Skeletal muscle tissue (tissue), 4 donors: Measurements from ENCODE around the gene WASHC2C. TPM values are rescaled to one million over a fixed set of nuclear protein-coding genes. Genes with fewer than 3 reads are reported as not detected.
"Not testable (repeated sequence)": the region's sequence is repeated elsewhere in the genome, so short reads cannot be mapped to it uniquely, and the experiment has no call there.

Experiments used
- H3K27ac ChIP-seq: one replicate; pipeline ENCODE4 v1.7.0; 2013; ENCODE audit warnings: mild to moderate bottlenecking, low read depth, low read length, inconsistent platforms
- H3K27me3 ChIP-seq, 3 donors: one replicate each; pipeline ENCODE4 v1.7.0; 2013; ENCODE audit warnings: low read length in 3 of 3; ENCODE audit not compliant: control insufficient read depth in 3 of 3, insufficient read depth in 3 of 3
- H3K36me3 ChIP-seq, 3 donors: one replicate each; pipeline ENCODE4 v1.7.0; 2013; ENCODE audit warnings: low read length in 3 of 3; ENCODE audit not compliant: control insufficient read depth in 3 of 3, insufficient read depth in 3 of 3
- H3K4me1 ChIP-seq, 3 donors: one replicate each; pipeline ENCODE4 v1.7.0; 2013; ENCODE audit warnings: low read length in 3 of 3, mild to moderate bottlenecking in 3 of 3; ENCODE audit not compliant: control insufficient read depth in 3 of 3, insufficient read depth in 3 of 3
- H3K4me3 ChIP-seq, 3 donors: one replicate each; pipeline ENCODE4 v1.7.0; 2013; ENCODE audit warnings: low read length in 3 of 3
- H3K9ac ChIP-seq, 3 donors: one replicate each; pipeline ENCODE4 v1.7.0; 2013; ENCODE audit warnings: low read length in 3 of 3, mild to moderate bottlenecking in 3 of 3, moderate library complexity in 2 of 3, low read depth in 1 of 3
- H3K9me3 ChIP-seq, 3 donors: one replicate each; pipeline ENCODE4 v1.7.0; 2013; ENCODE audit warnings: low read length in 3 of 3; ENCODE audit not compliant: control insufficient read depth in 3 of 3
- total RNA-seq: library from RNA; depleted of rRNA; stranded (reverse); fragments of >200 nt; gene quantifications from one replicate; pipeline ENCODE4 v1.2.3, GENCODE V29; 2014
- donor health status: Osteomylitis.

WASHC2C gene
- 16.2 TPM for total RNA-seq

DNA sequence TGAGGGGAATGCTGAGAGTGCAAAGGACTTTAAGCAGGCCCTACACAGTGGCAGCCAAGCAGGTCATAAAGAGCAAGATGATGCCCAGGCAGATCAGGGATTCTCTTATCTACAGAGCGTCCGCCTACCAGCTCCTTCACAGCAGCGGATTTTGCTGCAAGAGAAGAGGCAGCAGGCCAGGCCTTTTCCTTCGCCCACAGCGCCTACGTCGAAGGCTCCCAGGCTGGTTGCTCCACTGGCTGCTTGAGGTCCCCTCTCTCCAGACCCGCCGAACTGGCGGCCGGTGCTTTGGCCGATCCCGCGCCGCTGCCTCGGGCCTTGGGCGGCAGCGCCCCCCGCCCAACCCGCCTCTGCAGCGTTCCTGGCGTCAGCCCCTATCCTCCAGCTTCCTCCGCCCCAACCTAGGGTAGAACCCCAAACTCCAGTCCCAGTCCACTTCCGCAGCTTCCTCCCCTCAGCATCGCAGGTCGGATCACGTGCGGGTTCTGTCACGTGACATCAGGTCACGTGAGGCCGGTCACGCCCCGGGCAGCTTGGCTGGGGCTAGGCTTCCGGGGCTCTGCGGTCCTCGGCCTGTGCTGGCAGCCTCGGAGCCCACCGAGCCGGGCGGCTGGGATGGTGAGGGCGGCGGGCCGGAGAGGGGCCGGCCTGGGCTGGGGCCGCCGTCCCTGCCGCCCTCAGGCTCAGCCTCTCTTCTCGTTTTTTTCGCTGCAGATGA is at the start of gene WASHC2C:
WASHC2C (plus strand) TSS at position 564 of the 718 bp plus-strand sequence; CDS start at position 616, 52 bp downstream.
- H3K4me3 ChIP-seq = peak within 1 kb of the TSS; percentile 71 to 81 (median 74)
- not testable (repeated sequence) for H3K36me3 ChIP-seq, H3K9me3 ChIP-seq, H3K27me3 ChIP-seq, H3K4me1 ChIP-seq
- H3K9ac ChIP-seq = peak within 1 kb of the TSS; percentile 51 to 88 (median 73)
- peak within 1 kb of the TSS; percentile 56 for H3K27ac ChIP-seq

DNA sequence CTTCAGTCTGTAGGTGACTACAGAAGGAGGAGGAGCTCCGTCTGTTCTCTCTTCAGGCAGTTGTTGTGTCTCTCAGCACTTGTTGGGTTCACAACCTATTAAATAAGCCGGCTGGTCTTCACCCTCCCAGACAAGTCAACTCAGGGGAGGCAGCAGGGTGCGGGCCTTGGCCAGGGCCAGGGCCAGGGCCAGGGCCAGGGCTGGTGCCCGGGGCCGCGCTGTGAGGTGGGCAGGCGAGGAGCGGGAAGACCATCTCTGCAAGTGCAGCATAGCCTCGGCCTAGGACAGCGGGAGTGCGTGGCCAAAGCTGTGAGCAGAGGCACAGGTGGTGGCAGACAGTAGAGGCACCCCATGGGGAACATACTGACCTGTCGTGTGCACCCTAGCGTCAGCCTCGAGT is 48.6 kb upstream of the WASHC2C start:
- H3K27ac ChIP-seq, H3K36me3 ChIP-seq, H3K27me3 ChIP-seq, H3K9me3 ChIP-seq, H3K9ac ChIP-seq, H3K4me1 ChIP-seq, H3K4me3 ChIP-seq: not testable (repeated sequence)

GRCh38 chr10:45710200-45710796 is 16.8 kb upstream of the WASHC2C start:
- not testable (repeated sequence) for H3K27me3 ChIP-seq, H3K4me1 ChIP-seq, H3K4me3 ChIP-seq, H3K9ac ChIP-seq, H3K27ac ChIP-seq, H3K36me3 ChIP-seq, H3K9me3 ChIP-seq

- not testable (repeated sequence) for H3K4me3 ChIP-seq, H3K9me3 ChIP-seq, H3K4me1 ChIP-seq, H3K9ac ChIP-seq, H3K27ac ChIP-seq, H3K36me3 ChIP-seq, H3K27me3 ChIP-seq
These were observed 15.8 kb upstream of the WASHC2C start for GRCh38 chr10:45711223-45711622.

DNA sequence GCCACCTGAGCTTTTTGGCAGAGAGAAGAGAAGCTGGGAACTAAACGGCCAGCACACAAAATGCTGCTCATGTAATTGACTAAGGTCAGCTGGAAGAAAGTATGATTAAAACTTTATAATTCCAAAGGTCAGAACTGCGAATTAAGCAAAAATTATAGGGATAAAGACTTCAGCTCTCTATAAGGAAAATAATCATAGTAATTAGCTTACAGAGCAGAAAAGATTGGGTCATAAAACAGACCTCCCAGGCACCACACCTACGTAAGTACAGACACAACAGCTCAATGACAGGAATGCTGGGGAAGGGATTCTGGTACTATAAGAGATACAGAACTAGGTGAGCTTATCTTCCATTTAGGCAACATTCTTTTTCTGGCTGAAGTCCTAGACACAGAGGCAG is 10.0 kb upstream of the WASHC2C start:
- H3K4me3 ChIP-seq, H3K4me1 ChIP-seq, H3K27ac ChIP-seq, H3K9me3 ChIP-seq, H3K27me3 ChIP-seq, H3K9ac ChIP-seq, H3K36me3 ChIP-seq: not testable (repeated sequence)

DNA sequence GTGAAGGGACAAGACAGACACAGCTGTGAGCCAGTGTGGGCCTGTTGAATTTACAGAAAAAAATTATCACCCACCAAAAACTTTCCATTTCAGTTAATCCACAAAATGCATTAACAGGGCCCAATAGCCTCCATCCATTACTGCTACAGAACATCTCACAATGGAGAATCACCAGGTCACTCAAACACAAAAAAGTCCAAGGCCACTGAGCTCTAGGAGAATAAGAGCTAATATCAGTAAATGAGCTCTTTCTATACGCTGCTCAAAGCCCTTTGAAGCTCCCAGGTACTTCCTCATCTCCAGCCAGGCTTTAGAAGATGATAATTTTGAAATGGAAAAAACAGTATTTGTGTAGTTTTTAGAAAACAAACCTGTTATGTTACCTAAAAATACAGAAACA is 9.4 kb upstream of the WASHC2C start:
- not testable (repeated sequence) for H3K9me3 ChIP-seq, H3K27me3 ChIP-seq, H3K36me3 ChIP-seq, H3K4me3 ChIP-seq, H3K9ac ChIP-seq, H3K4me1 ChIP-seq, H3K27ac ChIP-seq

DNA sequence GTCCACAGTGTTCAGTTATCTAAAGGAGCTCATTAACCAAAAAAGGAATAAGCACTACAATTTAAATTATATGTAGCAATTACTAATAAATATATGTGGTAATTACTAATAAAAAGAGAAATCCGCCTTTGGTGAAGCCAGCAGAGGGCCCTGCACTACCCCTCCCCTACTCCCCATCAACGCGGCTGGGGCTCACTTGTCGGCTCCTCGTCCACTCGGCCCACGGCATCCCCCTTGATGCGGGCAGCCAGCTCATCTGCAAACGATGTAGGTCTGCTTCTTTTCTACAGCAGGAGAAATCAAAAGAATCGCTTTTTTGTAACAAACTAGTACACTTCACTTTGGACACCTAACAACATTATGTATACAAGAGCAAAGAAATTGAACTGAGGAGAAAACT is 5.6 kb upstream of the WASHC2C start:
- H3K4me1 ChIP-seq, H3K9ac ChIP-seq, H3K27me3 ChIP-seq, H3K4me3 ChIP-seq, H3K27ac ChIP-seq, H3K36me3 ChIP-seq, H3K9me3 ChIP-seq: not testable (repeated sequence)

DNA sequence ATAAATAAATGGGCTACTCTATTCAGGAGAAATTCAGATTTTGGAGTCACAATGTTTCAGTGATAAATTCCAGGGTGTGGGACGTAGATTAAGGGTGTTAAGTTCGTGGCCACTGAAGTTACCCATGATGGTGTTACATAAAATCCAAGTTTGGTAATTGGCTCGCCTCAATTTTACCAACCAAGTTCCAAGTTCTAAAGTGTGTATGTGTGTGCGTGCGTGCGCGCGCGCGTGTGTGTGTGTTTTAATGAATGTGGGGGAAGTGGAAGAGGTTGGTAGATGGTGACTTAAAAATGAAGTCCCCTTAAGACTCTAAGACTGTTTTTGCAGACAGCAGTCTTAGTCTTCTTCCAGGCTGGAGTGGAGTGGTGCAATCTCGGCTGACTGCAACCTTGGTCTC is 3.2 kb upstream of the WASHC2C start:
- not testable (repeated sequence) for H3K36me3 ChIP-seq, H3K9me3 ChIP-seq, H3K27ac ChIP-seq, H3K27me3 ChIP-seq, H3K9ac ChIP-seq, H3K4me3 ChIP-seq, H3K4me1 ChIP-seq

DNA sequence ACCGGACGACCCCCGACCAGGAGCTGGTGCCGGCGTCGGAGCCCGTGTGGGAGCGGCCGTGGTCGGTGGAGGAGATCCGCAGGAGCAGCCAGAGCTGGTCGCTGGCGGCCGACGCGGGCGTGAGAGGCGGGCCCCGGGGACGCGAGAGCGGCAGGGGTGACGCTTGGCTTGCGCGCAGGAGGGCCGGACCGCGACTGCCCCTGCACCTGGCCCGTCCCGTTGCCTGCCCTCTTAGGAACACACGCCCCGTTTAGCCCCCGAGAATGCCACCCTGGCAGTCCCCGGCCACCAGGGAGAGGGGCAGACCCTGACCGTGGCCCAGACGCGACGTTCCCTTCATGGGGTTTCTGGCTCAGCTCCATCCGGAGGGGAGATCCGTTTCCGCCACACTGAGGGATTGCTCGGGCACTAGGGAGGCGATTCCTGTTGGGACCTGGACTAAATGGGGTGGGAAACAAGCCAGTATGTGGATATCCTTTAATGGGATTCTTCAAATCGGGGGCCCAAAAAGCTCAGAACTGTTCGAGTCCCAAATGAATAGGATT is 427 bp downstream of the WASHC2C start:
- H3K27me3 ChIP-seq, H3K36me3 ChIP-seq: not testable (repeated sequence)

DNA sequence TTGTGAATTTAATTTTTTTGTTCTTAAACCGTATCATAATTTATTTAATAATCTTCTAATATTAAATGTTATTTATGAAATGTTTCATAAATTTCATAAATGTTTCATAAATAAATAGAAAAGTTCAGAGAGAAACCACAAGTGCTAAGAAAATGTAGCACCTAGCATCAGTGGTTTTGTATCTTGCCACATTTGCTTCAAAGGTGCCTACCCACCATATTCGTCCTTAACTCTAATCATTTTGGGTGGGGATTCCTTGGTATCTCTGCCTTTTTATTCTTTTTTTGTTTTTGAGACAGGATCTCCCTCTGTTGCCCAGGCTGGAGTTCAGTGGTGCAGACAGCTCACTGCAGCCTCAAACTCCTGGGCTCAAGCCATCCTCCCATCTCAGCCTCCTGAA is 7.4 kb downstream of the WASHC2C start:
- H3K4me1 ChIP-seq, H3K27me3 ChIP-seq, H3K4me3 ChIP-seq, H3K9me3 ChIP-seq, H3K36me3 ChIP-seq, H3K27ac ChIP-seq, H3K9ac ChIP-seq: not testable (repeated sequence)

More for the DNA sequence above, 427 bp downstream of the WASHC2C start:
- H3K9ac ChIP-seq = peak overlapping the region; percentile 51 to 88 (median 73)
- H3K4me3 ChIP-seq = peak overlapping the region; percentile 71 to 81 (median 74)
- peak overlapping the region; percentile 56 for H3K27ac ChIP-seq
- H3K4me1 ChIP-seq, H3K9me3 ChIP-seq: not testable (repeated sequence)
